ENCODE data around the gene COL9A1.

COL9A1 gene

DNA sequence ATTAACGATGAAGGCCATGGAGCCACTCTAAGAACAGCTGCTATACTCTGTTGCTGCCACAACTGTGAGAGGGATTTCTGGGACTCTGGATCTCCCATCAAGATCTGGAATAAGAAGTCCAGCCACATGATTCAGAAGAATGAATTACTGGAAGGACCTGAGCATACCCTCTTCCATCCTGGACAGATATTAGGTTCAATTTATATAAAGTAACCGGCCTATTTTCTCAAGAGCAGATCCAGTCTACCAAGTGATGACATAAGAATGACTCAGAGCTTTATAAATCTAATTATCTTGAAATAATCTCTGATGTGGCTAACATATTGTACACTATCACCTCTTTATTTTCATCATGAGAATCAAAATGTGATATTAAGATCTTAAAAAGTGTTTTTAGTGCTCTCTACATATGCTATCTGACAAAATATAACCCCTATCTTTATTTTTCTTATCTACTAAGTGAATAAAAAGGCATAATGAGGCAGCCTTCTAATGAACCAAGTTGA, 45.1 kb downstream of the COL9A1 start:
- TF ChIP-seq, protein P1, sequence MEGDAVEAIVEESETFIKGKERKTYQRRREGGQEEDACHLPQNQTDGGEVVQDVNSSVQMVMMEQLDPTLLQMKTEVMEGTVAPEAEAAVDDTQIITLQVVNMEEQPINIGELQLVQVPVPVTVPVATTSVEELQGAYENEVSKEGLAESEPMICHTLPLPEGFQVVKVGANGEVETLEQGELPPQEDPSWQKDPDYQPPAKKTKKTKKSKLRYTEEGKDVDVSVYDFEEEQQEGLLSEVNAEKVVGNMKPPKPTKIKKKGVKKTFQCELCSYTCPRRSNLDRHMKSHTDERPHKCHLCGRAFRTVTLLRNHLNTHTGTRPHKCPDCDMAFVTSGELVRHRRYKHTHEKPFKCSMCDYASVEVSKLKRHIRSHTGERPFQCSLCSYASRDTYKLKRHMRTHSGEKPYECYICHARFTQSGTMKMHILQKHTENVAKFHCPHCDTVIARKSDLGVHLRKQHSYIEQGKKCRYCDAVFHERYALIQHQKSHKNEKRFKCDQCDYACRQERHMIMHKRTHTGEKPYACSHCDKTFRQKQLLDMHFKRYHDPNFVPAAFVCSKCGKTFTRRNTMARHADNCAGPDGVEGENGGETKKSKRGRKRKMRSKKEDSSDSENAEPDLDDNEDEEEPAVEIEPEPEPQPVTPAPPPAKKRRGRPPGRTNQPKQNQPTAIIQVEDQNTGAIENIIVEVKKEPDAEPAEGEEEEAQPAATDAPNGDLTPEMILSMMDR (IDR thresholded peaks at IDR 0.05; ENCODE audit: low read depth, low read length) = no peak
- H3K4me3 ChIP-seq (ENCODE audit: low read depth, low read length) = no peak overlapping the region

DNA sequence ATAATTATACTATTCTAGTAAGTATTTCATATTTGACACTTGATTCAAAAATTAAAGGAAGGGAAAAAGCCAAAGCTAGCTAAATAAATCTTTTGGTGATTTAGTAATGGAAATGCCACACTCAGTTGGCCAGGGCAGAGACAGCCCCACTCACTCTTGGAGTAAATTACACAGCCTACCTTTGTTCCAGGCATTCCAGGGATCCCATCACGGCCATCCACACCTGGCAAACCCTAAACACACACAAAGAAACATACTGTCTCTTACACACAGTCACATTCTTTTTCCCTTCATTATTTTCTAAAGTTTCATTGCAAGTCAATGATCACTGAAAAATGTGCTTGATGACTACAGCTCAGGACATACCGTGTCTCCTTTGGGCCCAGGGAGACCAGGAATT, 48.1 kb downstream of the COL9A1 start:
- no peak overlapping the region for H3K4me3 ChIP-seq (ENCODE audit: low read depth, low read length)
- TF ChIP-seq, protein P1 (IDR thresholded peaks at IDR 0.05; ENCODE audit: low read depth, low read length) = no peak

DNA sequence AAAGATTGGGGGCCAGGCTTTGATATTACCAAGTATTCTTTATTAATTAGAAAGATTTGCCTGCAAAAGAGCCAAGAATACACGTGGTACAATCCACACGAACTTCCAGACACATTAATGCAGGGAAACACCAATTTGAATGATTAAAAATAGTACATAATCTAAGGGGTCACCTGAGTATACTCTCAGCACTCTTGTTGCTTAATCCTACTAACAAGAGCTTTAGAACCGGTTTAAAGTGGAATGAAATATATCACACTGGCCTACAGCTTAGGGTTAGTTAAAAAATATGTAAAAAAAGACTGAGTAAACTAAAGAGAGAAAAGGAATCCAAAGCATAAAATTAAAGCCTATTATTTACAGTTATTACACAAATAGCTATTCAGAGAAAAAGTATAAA, 49.0 kb downstream of the COL9A1 start:
- TF ChIP-seq, protein P1 (IDR thresholded peaks at IDR 0.05; ENCODE audit: low read depth, low read length) = no peak
- no peak overlapping the region for H3K4me3 ChIP-seq (ENCODE audit: low read depth, low read length)

DNA sequence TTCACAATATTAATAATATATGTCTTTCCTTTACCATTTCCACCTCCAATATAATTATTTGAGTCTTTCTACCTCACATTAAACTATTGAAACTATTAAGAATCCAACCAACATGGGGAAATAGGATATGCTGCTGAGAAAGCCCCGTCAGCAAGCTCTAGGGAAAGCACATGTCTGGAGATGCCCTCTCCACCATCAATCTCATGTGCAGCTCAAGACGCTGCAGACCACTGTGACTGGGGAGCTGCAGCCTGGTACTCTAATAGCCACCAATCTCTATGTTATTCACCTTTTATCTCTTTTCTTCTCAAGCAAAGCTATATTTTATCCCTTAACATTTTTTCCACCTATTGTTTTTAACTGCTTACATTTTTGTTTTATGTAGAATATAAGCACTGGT, 50.3 kb downstream of the COL9A1 start:
- no peak overlapping the region for H3K4me3 ChIP-seq (ENCODE audit: low read depth, low read length)
- TF ChIP-seq, protein P1 (IDR thresholded peaks at IDR 0.05; ENCODE audit: low read depth, low read length) = no peak

DNA sequence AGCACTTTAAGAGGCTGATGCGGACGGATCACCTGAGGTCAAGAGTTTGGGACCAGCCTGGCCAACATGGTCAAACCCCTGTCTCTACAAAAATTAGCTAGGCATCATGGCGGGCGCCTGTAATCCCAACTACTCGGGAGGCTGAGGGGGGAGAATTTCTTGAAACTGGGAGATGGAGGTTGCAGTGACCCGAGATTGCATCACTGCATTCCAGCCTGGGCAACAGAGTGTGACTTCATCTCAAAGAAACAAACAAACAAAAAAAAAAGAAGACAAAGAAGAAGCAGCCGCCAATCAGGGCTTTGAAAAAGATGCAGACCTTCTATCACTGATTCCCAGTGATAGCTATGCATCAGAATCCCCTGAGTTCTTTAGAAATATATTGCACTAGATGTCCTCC, 56.8 kb downstream of the COL9A1 start:
- H3K4me3 ChIP-seq (ENCODE audit: low read depth, low read length) = no peak overlapping the region
- TF ChIP-seq, protein P1 (IDR thresholded peaks at IDR 0.05; ENCODE audit: low read depth, low read length) = no peak

DNA sequence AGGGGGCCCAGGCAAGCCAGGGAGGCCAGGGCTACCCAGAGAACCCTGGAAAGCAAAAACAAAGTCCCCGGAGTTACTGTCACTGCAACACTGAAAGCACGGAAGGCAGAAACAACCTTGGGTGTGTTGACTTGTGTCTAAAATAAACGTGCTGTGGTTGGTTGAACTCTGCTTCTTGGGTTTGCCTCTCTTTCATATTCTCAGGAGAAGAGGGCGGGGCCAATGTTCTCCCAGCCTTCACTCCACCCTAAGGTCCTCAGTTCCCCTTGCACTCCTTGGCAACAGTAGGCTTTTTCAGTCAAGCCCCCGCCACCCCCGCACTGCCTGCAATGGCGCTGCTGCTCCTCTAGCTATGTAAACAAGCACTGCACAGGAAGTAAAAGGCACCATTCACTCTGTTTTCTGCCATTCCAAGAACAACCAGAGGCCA, 60.9 kb downstream of the COL9A1 start:
- TF ChIP-seq, protein P1 (IDR thresholded peaks at IDR 0.05; ENCODE audit: low read depth, low read length) = no peak
- no peak overlapping the region for H3K4me3 ChIP-seq (ENCODE audit: low read depth, low read length)

DNA sequence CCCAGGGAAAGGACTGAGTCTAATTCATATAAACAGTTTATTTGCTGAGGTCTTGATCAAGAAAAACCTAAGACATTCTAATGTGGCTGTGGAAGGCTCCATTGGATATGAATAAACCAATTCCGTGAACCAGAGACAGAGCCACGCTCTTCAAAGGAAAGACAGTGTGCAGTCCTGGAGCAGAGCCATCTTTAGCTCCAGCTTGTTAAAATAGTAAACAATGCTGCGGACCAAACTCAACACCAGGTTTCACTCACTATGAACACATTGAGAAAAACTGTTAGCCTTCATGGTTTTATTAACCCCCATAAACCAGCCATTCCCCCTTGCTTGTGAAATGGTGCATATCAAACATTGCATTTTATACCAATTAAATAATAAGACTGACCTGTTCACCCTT, 61.9 kb downstream of the COL9A1 start:
- no peak overlapping the region for H3K4me3 ChIP-seq (ENCODE audit: low read depth, low read length)
- TF ChIP-seq, protein P1 (IDR thresholded peaks at IDR 0.05; ENCODE audit: low read depth, low read length) = no peak

Data from WI38 (cell line).